Measurements from ENCODE around the gene PTPN20. TPM values are rescaled to one million over a fixed set of nuclear protein-coding genes. Genes with fewer than 3 reads are reported as not detected.
"Not testable (repeated sequence)": the region's sequence is repeated elsewhere in the genome, so short reads cannot be mapped to it uniquely, and the experiment has no call there.

Gene PTPN20, protein sequence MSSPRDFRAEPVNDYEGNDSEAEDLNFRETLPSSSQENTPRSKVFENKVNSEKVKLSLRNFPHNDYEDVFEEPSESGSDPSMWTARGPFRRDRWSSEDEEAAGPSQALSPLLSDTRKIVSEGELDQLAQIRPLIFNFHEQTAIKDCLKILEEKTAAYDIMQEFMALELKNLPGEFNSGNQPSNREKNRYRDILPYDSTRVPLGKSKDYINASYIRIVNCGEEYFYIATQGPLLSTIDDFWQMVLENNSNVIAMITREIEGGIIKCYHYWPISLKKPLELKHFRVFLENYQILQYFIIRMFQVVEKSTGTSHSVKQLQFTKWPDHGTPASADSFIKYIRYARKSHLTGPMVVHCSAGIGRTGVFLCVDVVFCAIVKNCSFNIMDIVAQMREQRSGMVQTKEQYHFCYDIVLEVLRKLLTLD
- total RNA-seq (2014; rRNA removed; shearing (Covaris generic)) = 18.1 and 21.1 TPM in 2 replicates
- polyA plus RNA-seq (2014; cell fraction: nucleus; rRNA removed) = 18.4 and 23.2 TPM in 2 replicates

DNA sequence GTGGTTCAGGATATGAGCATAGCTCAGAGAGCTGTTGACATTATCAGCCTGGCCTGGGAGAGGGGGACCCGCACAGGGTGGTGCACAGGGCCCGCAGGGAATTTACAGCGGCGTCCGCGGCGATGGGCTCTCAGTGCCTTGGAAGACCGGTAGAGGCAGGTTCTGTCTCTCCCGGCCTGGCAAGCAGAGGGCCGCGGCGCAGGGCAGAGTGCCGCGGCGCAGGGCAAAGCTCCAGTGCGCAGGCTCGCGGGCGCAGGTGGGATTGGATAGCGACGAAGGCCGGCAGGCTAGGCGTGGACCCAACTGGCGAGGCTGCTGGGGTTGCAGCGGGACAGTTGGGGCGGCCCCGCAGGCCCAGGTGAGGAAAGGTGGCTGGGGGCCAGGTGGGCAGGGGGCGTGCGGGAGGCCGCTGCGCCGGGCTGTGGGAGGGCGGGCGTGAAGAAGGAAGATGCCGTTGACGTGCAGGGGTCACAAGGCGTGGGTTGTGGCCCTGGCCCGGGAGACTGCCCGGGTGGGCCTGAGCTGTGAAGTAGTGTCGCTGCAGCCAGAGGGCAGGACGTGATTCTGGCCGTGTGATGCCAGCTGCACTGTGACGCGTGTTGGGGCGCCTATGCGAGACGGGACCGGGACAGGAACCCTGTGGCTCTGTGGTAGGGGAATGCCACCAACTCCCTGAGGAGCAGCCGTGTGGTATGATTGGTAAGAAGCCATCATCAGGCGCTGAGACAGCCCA is at the start of gene PTPN20:
PTPN20 (plus strand) TSS at position 285 of the 733 bp plus-strand sequence. CDS start 21,072 bp downstream, outside the sequence.
- peak; percentile 16 for DNase-seq (ENCODE audit: extremely low read depth, low read depth)

DNA sequence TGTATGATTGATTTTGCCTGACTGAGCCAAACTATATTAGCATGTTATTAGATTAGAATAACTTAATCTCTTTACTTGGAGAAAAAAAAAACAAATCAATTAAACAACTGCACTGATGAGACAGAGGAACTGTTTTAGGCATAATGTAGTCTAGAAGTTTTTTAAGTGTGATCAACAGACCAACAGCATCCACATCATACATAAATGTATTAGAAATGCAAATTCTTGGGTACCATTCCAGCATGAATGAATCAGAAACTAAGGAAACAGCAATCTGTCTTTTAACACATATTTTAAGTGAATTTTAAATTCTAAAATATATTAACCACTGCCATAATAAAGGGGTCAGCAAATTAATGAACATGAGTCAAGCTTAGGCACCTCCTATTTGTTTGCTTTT is 41.5 kb upstream of the PTPN20 start:
- not testable (repeated sequence) for DNase-seq (ENCODE audit: extremely low read depth, low read depth)

DNA sequence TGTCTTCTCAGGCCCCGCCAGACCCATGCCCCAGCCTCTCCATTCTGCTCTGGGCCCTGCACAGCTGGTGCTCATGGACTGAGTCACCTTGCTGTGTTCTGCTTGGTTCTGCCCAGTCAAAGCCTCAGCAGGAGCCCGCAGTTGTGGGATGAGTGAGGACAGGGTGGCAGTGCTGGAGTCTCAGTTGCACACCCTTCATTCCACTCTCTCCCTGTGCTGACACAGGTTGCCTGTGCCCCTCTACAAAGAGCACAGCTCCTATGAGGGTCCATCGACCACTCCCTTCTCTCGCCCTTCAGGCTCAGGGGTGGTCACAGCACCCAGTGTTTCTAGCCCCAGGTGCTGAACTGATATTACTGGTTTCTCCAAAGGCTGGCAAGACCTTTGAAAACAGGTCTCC is 39.6 kb upstream of the PTPN20 start:
- DNase-seq (ENCODE audit: extremely low read depth, low read depth) = not testable (repeated sequence)

DNA sequence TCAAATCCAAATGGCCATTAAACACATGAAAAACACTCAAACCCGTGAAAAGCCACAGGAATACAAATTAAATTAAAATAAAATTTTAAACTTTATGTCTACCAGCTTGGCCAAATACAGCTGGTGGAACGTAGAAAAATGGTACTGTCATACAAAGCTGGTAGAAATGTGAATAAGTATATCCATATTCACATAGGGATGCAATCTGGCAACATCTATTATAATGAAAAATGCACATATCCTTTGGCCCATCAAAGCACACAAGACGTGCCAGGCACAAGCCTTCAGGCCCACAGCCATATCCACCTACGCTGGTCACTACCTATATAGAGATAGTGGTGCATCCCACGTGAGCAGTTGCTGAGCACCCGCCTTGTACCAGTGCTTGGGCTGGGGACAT is 35.9 kb upstream of the PTPN20 start:
- DNase-seq (ENCODE audit: extremely low read depth, low read depth) = not testable (repeated sequence)

DNA sequence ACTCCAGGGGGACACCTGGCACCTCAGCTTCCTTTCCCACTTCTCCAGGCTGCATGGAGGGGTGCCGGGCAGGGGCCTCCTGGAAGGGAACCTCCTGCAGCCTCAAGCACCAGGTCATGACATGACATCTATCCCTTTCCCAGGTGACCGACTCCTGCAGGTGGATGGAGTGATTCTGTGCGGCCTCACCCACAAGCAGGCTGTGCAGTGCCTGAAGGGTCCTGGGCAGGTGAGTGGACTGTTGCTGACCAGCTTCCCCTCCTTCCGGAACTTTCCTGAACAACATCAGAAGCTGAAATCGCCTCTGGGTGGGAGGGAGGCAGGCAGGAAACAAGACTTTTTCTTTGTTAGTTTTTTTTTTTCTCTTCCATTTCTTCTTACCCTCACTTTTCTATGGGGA is 34.5 kb upstream of the PTPN20 start:
- not testable (repeated sequence) for DNase-seq (ENCODE audit: extremely low read depth, low read depth)

DNA sequence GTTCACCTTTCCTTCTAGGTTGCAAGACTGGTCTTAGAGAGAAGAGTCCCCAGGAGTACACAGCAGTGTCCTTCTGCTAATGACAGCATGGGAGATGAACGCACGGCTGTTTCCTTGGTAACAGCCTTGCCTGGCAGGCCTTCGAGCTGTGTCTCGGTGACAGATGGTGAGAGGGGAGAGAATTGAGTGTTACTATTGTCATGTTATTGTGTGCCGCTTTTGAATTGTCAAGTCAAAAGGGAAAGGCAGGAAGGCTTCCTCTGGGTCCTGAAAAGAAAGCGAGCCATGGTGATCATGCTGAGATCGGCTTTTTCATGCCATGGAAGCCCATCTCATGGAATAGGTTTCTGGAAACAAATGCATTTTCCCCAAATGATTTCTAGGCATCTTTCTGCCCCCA is 32.5 kb upstream of the PTPN20 start:
- DNase-seq (ENCODE audit: extremely low read depth, low read depth) = not testable (repeated sequence)

DNA sequence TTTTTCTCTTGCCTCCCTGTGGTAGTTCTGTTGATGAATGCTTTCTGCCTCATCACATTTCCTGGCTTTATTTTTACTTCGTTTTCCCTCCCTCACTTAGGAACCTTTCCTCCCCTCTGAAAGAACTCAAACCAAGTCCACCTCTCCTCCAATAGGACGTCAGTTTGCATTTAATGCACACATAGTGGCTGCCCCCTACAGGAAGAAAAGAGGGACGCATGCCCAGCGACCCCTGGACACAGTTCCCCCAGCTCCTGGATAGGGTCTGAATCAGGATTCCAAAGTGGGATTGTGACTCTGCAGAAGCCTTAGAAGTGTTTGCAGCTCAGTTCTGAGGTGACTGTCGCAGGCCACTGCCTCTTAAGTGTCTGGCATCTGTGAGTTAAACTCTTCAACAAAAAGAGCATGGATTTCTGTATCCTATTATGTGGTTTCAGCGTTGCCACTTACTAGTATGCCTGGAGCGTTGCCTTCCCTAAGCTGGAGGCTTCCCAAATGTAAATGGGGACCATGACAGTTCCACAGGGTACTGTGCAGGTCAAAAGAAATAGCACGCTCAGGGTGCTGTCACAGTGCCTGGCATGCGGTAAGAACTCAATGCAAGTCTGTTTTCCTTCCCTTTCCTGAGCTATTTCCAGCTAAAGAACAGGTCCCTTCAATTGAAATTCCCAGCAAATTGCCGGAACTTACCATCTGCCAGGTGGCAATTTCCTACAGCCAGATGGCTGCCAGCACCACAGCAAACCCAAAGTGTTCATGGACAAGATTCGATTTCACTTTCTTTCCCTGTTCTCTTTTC is 20.2 kb upstream of the PTPN20 start:
- DNase-seq (ENCODE audit: extremely low read depth, low read depth) = not testable (repeated sequence)

DNA sequence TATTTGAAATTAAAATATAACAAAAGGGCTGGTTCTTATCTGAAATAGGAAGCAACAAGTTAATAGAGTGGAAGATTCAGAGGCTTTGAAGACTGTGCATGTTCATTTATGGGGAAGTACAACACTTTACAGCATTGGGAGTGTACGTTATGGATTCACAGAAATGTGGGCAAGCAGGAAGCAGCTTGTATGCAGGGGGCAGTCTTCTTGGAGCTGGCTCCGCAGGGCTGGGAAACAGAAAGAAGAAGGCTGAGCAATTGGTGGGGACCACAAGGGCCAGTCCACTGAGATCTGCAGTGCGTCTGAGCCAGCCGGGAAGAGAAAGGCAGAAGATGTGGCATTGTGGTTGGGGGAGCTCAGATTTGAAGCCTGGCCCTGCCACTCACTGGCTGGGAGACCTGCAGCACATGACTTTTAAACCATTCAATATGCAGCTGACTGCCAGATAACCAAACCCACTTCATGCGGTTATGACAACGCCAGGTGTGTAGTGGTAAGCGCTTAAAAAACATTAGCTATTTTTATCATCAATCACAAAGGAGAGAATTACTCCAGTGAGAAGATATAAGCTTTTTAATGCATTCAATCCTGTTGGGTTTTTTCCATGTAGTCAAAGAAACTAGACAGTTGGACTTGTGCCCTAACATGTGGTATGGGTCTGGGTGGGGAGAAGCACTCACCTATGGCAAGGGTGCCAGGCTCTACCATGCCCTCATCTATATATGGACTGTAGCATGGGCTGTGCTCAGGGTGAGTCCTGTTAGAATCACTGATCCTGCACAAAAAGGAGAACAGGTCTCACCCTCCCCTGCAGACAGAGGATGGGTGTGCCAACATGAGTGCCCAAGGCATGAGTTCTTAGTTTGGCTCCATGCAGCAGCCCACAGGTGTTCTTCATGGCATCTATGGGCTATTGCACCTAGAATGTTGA is 14.2 kb upstream of the PTPN20 start:
- not testable (repeated sequence) for DNase-seq (ENCODE audit: extremely low read depth, low read depth)

DNA sequence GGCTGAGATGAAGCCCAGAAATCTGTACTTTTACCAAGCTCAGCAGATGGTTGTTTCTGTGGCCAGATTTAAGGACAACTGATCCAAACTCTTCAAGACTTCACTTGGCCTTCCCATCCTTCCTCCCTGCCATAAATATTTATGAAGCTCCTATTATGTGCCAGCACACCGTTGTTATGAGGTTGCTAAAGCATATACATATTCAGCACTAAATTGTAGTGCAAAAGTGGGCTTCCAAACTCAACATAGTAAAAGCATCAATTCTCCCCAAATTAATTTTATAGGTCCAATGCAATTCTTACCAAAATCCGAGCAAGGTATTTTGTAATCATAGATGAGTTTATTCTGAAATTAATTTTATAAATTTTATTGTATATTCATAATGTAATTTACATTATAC is 10.0 kb upstream of the PTPN20 start:
- DNase-seq (ENCODE audit: extremely low read depth, low read depth) = not testable (repeated sequence)

DNA sequence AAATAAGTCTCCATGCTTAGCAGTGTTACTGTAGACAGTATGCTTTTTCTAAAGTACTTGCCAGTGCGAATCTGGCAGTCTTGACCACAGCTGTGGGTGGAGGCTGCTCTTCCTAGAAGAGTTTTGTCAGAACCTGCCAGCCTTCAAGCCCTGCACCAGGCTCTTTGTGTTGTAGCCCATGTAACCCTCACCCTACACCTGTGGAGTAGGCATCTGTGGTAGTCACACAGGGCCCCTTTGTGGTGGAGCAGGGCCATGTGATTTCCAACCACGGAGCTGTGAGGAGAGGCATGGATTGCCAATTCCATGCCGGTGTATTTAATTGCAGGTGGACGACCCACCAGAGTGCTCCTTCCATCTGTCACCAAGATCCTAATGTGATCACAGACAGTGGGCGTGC is 7.4 kb upstream of the PTPN20 start:
- DNase-seq (ENCODE audit: extremely low read depth, low read depth) = not testable (repeated sequence)

DNA sequence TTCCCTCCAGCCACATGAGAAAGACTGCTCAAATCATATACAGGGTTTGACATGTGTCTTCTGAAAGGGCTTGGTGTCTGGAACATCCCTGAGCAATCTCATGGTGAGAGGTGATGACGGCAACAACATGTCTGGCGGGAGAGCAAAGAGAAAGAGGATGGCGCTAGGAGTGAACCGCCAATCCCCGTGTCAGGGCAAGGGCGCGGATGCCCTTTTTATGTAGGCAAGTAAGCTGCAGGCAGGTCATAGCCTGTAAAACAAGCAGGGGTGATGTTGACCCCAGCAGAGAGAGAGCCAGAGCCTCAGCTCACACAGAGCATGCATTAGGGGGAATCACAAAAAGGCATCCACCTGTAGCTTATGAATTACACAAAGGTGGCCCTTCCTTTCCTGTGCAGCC is 4.9 kb upstream of the PTPN20 start:
- not testable (repeated sequence) for DNase-seq (ENCODE audit: extremely low read depth, low read depth)

DNA sequence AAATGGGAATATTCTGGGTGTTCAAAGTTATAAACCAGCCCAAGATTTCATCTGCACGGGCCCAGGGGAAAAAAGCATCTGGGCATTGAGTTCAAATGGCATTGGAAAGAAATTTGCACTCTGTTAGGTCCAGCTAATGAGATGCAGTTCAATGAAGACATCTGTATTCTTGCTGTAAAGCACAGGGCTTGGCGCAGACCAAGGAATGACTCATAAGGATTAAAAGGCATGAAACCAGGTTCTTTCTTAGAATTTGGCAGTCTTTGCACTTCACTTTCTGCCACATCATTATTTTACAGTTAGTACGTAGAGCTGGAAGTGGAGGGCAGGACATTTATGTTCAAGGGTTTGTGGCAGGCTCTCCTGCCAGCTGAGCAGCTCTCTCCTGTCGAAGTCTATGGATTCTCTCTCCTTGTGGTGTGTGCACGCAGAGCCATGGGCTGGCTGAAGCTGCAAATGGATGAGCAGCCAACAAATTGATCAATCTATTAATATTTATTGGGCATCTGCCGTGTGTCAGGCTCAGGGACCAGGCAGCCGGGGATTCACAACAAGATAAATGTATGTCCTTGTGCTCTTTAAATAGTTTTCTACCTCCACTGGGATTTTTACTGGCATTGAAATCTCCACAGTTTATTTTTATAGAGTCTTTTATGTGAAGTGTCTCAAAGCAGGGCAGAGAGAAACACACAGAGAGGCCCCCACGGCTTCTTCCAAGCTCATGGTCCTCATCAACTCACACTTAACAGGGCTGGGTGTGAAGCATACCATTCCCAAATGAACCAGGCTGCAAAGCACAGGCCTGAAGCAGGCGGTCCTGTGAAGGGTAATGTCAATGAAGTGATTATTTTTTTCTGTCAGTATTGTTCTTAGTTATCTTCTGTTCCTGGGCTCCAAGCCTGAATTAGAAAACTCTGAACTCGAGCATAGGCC is 3.8 kb upstream of the PTPN20 start:
- DNase-seq (ENCODE audit: extremely low read depth, low read depth) = not testable (repeated sequence)

DNA sequence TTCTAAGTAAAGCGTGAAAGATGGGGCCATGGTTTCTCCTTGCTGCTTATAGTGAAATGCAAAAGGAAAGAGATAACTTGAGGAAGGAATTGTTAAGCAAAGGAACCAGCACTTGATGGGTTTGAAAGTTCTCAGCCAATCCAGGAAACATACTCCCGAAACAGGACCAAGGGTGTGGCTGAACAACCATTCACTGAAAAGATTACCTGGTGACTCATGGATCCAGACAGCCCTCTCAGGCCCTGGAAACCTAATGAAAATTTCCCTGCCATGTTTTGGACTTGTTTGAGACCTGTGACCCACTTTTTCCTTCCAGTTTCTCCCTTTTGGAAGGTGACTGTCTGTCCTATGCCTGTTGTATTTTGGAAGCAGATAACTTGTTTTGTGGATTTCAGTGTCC is 11.3 kb downstream of the PTPN20 start:
- DNase-seq (ENCODE audit: extremely low read depth, low read depth) = not testable (repeated sequence)

DNA sequence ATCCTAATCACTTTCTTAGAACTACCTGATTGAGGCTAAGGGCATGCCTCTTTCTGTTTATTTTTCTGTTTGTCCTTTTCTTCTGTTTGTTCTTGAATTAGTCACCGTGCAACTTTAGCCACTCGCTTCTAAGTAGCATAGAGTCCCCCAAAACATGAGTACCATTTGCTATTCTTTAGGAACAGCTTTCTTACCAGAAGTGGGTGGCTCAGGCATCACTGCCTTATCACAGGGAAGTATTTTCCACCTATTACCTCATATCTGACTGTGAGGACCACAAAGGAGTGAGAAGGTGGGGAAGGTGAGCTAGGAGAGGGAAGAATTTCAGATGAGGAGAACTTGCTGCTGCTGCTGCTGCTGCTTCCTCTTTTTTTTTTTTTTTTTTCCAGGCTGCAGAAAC is 13.9 kb downstream of the PTPN20 start:
- DNase-seq (ENCODE audit: extremely low read depth, low read depth) = not testable (repeated sequence)

DNA sequence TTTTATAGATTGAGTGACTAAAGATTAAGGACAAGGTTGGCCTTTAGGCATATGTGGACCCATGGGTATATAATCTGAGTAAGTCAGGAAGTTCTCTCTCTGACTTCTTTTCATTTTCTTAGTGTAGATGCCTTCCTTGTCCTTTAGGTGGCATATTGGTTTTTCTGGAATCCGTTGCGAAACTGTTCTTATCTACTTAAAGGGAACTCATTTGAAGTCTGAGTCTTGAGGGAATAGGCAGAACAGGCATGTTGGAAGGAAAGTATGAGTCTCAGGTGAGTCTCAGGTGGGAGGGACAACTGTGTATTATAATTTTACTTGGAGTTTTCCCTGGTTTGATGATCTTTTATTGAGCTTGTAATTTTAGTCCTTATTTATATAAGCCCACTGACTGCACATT is 14.6 kb downstream of the PTPN20 start:
- DNase-seq (ENCODE audit: extremely low read depth, low read depth) = not testable (repeated sequence)

DNA sequence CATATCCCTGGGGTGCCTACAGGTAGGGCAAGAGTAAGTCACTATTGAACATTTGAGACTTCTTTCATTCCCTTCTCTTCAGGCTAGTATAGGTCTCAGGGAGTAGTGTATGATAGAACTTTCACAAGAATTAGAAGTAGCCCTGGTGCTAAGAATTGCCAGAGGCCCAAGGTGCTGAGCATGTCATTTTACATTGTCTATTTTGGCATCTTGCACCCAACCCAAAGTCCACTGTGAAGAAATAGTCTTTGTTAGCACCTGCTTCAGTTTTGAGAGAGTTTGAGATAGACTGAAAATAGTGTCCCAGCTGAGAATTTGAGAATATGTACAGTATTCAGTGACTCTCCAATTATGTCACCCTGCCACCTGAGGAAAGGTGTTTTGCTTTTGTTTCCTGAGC is 17.6 kb downstream of the PTPN20 start:
- not testable (repeated sequence) for DNase-seq (ENCODE audit: extremely low read depth, low read depth)

DNA sequence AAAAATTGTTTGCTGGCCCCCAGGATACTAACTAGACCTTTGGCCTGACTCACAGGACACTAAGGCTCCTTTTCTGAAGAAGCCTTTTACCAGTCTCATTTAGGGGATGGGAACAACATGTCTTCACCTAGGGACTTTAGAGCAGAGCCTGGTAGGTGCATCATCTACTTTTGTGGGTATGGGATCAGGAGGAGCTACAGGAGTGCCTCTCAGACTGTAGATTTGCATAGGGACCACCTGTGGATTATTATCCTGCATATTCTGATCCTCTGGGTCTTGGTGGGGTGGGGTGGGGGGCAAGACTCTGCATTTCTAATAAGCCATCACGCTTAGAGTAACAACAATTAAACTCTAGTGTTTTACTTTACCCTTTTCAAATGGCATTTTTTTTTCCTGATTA is 21.2 kb downstream of the PTPN20 start:
- DNase-seq (ENCODE audit: extremely low read depth, low read depth) = not testable (repeated sequence)

DNA sequence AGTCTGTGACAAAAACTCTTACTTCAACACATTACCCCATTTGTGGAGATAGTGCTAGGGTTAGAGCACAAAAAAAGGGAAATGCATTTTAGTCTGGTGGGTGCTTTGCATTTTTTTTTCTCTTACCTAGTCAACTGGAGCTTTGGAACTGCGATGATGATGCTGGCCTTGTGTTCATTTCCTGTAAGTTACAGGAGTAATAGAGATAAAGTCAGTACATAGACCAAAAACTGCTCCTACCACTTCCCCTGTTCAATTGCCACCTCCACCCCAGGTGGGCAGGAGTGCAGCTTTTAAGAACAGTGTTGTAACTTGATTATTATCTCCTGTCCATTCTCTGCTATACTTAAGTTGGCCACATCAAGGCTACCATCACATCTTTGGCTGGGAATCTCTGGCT is 29.9 kb downstream of the PTPN20 start:
- not testable (repeated sequence) for DNase-seq (ENCODE audit: extremely low read depth, low read depth)
